Umbilical cord (tissue), 2 donors: Measurements from ENCODE around the gene CCZ1B. TPM values are rescaled to one million over a fixed set of nuclear protein-coding genes. Genes with fewer than 3 reads are reported as not detected.
"Not testable (repeated sequence)": the region's sequence is repeated elsewhere in the genome, so short reads cannot be mapped to it uniquely, and the experiment has no call there.

Experiments
- DNase-seq: peaks from one replicate; pipeline ENCODE4 v3.0.0-alpha.2; 2015; ENCODE audit warnings: low spot score
- total RNA-seq: library from RNA; depleted of rRNA; stranded (reverse); fragments of >200 nt; gene quantifications from one replicate; pipeline ENCODE4 v1.2.3, GENCODE V29; 2014; ENCODE audit warnings: low replicate concordance; ENCODE audit not compliant: insufficient read depth

The CCZ1B gene
- total RNA-seq = 75.4 TPM

GRCh38 chr7:6826151-6826550 lies at the start of gene CCZ1B:
TSS of gene CCZ1B (minus strand) at chr7:6826275. CDS start at chr7:6826197, 78 bp downstream.
- DNase-seq = peak; percentile 83

- not testable (repeated sequence) for DNase-seq
Measured at GRCh38 chr7:6875022-6875421, 48.9 kb upstream of the CCZ1B start.

- not testable (repeated sequence) for DNase-seq
Measured at GRCh38 chr7:6872246-6872945, 46.3 kb upstream of the CCZ1B start.

GRCh38 chr7:6871421-6872144 lies 45.5 kb upstream of the CCZ1B start:
- DNase-seq = not testable (repeated sequence)

- not testable (repeated sequence) for DNase-seq
Measured at GRCh38 chr7:6864751-6865150, 38.7 kb upstream of the CCZ1B start.

- not testable (repeated sequence) for DNase-seq
Measured at GRCh38 chr7:6864188-6864587, 38.1 kb upstream of the CCZ1B start.

GRCh38 chr7:6862876-6863275 lies 36.8 kb upstream of the CCZ1B start:
- DNase-seq = not testable (repeated sequence)

- DNase-seq = peak; percentile 24
Measured at GRCh38 chr7:6857721-6858314, 31.7 kb upstream of the CCZ1B start.

- DNase-seq = not testable (repeated sequence)
Measured at GRCh38 chr7:6855563-6856131, 29.6 kb upstream of the CCZ1B start.

- DNase-seq = peak; percentile 1
Measured at GRCh38 chr7:6854747-6855562, 28.9 kb upstream of the CCZ1B start.

- not testable (repeated sequence) for DNase-seq
Measured at GRCh38 chr7:6853681-6854080, 27.6 kb upstream of the CCZ1B start.

- DNase-seq = not testable (repeated sequence)
Measured at GRCh38 chr7:6849127-6849526, 23.1 kb upstream of the CCZ1B start.

GRCh38 chr7:6847751-6848150 lies 21.7 kb upstream of the CCZ1B start:
- DNase-seq = not testable (repeated sequence)

- DNase-seq = not testable (repeated sequence)
Measured at GRCh38 chr7:6845971-6846449, 19.9 kb upstream of the CCZ1B start.

- not testable (repeated sequence) for DNase-seq
Measured at GRCh38 chr7:6843654-6844053, 17.6 kb upstream of the CCZ1B start.

- not testable (repeated sequence) for DNase-seq
Measured at GRCh38 chr7:6843092-6843491, 17.0 kb upstream of the CCZ1B start.

- peak; percentile 15 for DNase-seq
Measured at GRCh38 chr7:6842278-6842921, 16.3 kb upstream of the CCZ1B start.

- DNase-seq = not testable (repeated sequence)
Measured at GRCh38 chr7:6837081-6837480, 11.0 kb upstream of the CCZ1B start.

GRCh38 chr7:6835521-6835920 lies 9.4 kb upstream of the CCZ1B start:
- not testable (repeated sequence) for DNase-seq

GRCh38 chr7:6833636-6834035 lies 7.6 kb upstream of the CCZ1B start:
- DNase-seq = no peak
